NCI-H748 treated with DMSO at 0.1 percent for 48 hours (cell line): Measurements from ENCODE around the gene DIAPH3.
A peak's percentile ranks its signal among the peaks of the same experiment; 100 is the strongest.

ENCODE experiments used
- DNase-seq: peaks from one replicate; lab custom pipeline; 2025; lab: John Stamatoyannopoulos, UW

DIAPH3 gene

GRCh38 chr13:59954601-59955000, 209.1 kb downstream of the DIAPH3 start:
- no peak for DNase-seq

GRCh38 chr13:59951011-59951410, 212.7 kb downstream of the DIAPH3 start:
- no peak for DNase-seq

GRCh38 chr13:59950266-59950665, 213.5 kb downstream of the DIAPH3 start:
- no peak for DNase-seq

GRCh38 chr13:59948686-59949085, 215.0 kb downstream of the DIAPH3 start:
- DNase-seq: no peak

GRCh38 chr13:59946944-59947343, 216.8 kb downstream of the DIAPH3 start:
- no peak for DNase-seq

- peak; percentile 95 for DNase-seq
These were observed 232.1 kb downstream of the DIAPH3 start for GRCh38 chr13:59931621-59932020.

GRCh38 chr13:59924256-59924655, 239.5 kb downstream of the DIAPH3 start:
- no peak for DNase-seq

- DNase-seq: no peak
These were observed 248.5 kb downstream of the DIAPH3 start for GRCh38 chr13:59915252-59915651.

GRCh38 chr13:59914556-59914955, 249.2 kb downstream of the DIAPH3 start:
- DNase-seq: no peak

- peak; percentile 37 for DNase-seq
These were observed 257.2 kb downstream of the DIAPH3 start for GRCh38 chr13:59906413-59907049.

GRCh38 chr13:59901191-59901590, 262.5 kb downstream of the DIAPH3 start:
- DNase-seq: no peak

GRCh38 chr13:59898066-59898465, 265.7 kb downstream of the DIAPH3 start:
- no peak for DNase-seq

GRCh38 chr13:59893266-59893665, 270.5 kb downstream of the DIAPH3 start:
- DNase-seq: no peak

GRCh38 chr13:59891053-59891452, 272.7 kb downstream of the DIAPH3 start:
- DNase-seq: no peak

GRCh38 chr13:59890054-59890453, 273.7 kb downstream of the DIAPH3 start:
- no peak for DNase-seq

GRCh38 chr13:59888408-59888807, 275.3 kb downstream of the DIAPH3 start:
- DNase-seq: no peak

- DNase-seq: no peak
These were observed 278.7 kb downstream of the DIAPH3 start for GRCh38 chr13:59885076-59885475.

- no peak for DNase-seq
These were observed 279.8 kb downstream of the DIAPH3 start for GRCh38 chr13:59883885-59884284.

- no peak for DNase-seq
These were observed 283.3 kb downstream of the DIAPH3 start for GRCh38 chr13:59880468-59880867.

- DNase-seq: no peak
These were observed 284.4 kb downstream of the DIAPH3 start for GRCh38 chr13:59879281-59879680.

- DNase-seq: no peak
These were observed 285.8 kb downstream of the DIAPH3 start for GRCh38 chr13:59877933-59878332.

- no peak for DNase-seq
These were observed 288.8 kb downstream of the DIAPH3 start for GRCh38 chr13:59874973-59875372.

- DNase-seq: no peak
These were observed 289.9 kb downstream of the DIAPH3 start for GRCh38 chr13:59873856-59874255.

- DNase-seq: no peak
These were observed 290.4 kb downstream of the DIAPH3 start for GRCh38 chr13:59873309-59873708.
